Mesendoderm (in vitro differentiated cells): ENCODE measurements around the gene HSD17B4.
A peak's percentile ranks its signal among the peaks of the same experiment; 100 is the strongest.

ENCODE experiments used
- DNase-seq: peaks from one replicate; pipeline ENCODE4 v3.0.0; 2013
- H2AK5ac ChIP-seq: 2 replicates; pipeline ENCODE4 v1.6.1; 2013; ENCODE audit warnings: low read length, inconsistent platforms
- H2BK120ac ChIP-seq: 2 replicates; pipeline ENCODE4 v1.6.1; 2013; ENCODE audit warnings: low read depth, mild to moderate bottlenecking, low read length, moderate library complexity, mixed read lengths
- H2BK15ac ChIP-seq: replicated peaks from 2 replicates; pipeline ENCODE4 v1.6.1; 2013; ENCODE audit warnings: low read depth, mild to moderate bottlenecking, moderate library complexity
- H2BK5ac ChIP-seq: 2 replicates; pipeline ENCODE4 v1.6.1; 2013; ENCODE audit warnings: low read length, inconsistent platforms
- H3K18ac ChIP-seq: 2 replicates; pipeline ENCODE4 v1.6.1; 2013; ENCODE audit warnings: mild to moderate bottlenecking, low read length, mixed read lengths
- H3K23ac ChIP-seq: one replicate; pipeline ENCODE4 v1.6.1; 2013; ENCODE audit warnings: low read length
- H3K27ac ChIP-seq: 2 replicates; pipeline ENCODE4 v1.5.1; 2013; ENCODE audit warnings: low read depth, mild to moderate bottlenecking, inconsistent platforms, low read length, moderate library complexity
- H3K27me3 ChIP-seq: 2 replicates; pipeline ENCODE4 v1.6.1; 2013; ENCODE audit warnings: low read length, control low read depth, mild to moderate bottlenecking, inconsistent platforms; ENCODE audit not compliant: insufficient read depth, poor library complexity
- H3K36me3 ChIP-seq: 2 replicates; pipeline ENCODE4 v1.6.1; 2013; ENCODE audit warnings: low read length, inconsistent platforms; ENCODE audit not compliant: control insufficient read depth, insufficient read depth
- H3K4ac ChIP-seq: one replicate; pipeline ENCODE4 v1.6.1; 2013; ENCODE audit warnings: low read depth, mild to moderate bottlenecking, low read length, moderate library complexity
- H3K4me1 ChIP-seq: 2 replicates; pipeline ENCODE4 v1.6.1; 2013; ENCODE audit warnings: low read depth, low read length, inconsistent platforms; ENCODE audit not compliant: control insufficient read depth
- H3K4me2 ChIP-seq: 2 replicates; pipeline ENCODE4 v1.6.1; 2013; ENCODE audit warnings: low read length
- H3K4me3 ChIP-seq: 2 replicates; pipeline ENCODE4 v1.5.1; 2013; ENCODE audit warnings: mild to moderate bottlenecking, low read length
- H3K56ac ChIP-seq: one replicate; pipeline ENCODE4 v1.6.1; 2013; ENCODE audit warnings: low read length
- H3K79me1 ChIP-seq: 2 replicates; pipeline ENCODE4 v1.6.1; 2013; ENCODE audit warnings: low read length, inconsistent platforms
- H3K79me2 ChIP-seq: 2 replicates; pipeline ENCODE4 v1.6.1; 2013; ENCODE audit warnings: mild to moderate bottlenecking, low read length; ENCODE audit not compliant: control insufficient read depth, insufficient read depth
- H3K9ac ChIP-seq: 2 replicates; pipeline ENCODE4 v1.6.1; 2013; ENCODE audit warnings: low read length, inconsistent platforms
- H4K5ac ChIP-seq: one replicate; pipeline ENCODE4 v1.6.1; 2013; ENCODE audit warnings: low read length
- H4K8ac ChIP-seq: one replicate; pipeline ENCODE4 v1.6.1; 2013; ENCODE audit warnings: low read depth, mild to moderate bottlenecking, control low read depth, low read length, moderate library complexity
- WGBS: extraction: QIAGEN DNeasy Blood & Tissue Kit; methylation state at CpG from one replicate; pipeline ENCODE4 v1.1.7; 2013; ENCODE audit warnings: low lambda C conversion rate, missing lambda C conversion rate; ENCODE audit not compliant: insufficient coverage; ENCODE audit errors: extremely low coverage; 5-methylcytosine and 5-hydroxymethylcytosine counted together

Gene HSD17B4

DNA sequence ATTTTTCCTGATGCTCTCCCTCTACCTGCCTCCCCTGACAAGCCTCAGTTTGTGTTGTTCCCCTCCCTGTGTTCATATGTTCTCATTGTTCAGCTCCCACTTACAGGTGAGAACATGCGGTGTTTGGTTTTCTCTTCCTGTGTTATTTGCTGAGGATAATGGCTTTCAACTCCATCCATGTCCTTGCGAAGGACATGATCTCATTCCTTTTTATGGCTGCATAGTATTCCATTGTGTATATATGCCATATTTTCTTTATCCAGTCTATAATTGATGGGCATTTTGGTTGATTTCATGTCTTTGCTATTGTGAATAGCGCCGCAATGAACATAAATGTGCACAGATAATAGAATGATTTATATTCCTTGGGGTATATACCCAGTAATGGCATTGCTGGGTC is 99.5 kb downstream of the HSD17B4 start:
- Histone ChIP-seq H2AK5ac (no peak overlapping the region), H3K27ac (no peak overlapping the region), H3K4me1 (no peaks in the 10 kb centered on the region), H3K9ac (no peak overlapping the region), H3K18ac (no peak overlapping the region), H3K4ac (no peak overlapping the region), H2BK15ac (no peak overlapping the region), H2BK5ac (no peak overlapping the region), H2BK120ac (no peak overlapping the region), H4K8ac (no peak overlapping the region), H3K79me2 (no peaks in the 10 kb centered on the region), H4K5ac (no peak overlapping the region), H3K27me3 (no peaks in the 10 kb centered on the region), H3K4me2 (no peak overlapping the region), H3K56ac (no peak overlapping the region), H3K36me3 (no peaks in the 10 kb centered on the region), H3K79me1 (no peaks in the 10 kb centered on the region), H3K4me3 (no peak overlapping the region), H3K23ac (no peak overlapping the region)
- DNase-seq: no peak
- WGBS: no CpG with 5 or more reads among the region's 4 CpGs

DNA sequence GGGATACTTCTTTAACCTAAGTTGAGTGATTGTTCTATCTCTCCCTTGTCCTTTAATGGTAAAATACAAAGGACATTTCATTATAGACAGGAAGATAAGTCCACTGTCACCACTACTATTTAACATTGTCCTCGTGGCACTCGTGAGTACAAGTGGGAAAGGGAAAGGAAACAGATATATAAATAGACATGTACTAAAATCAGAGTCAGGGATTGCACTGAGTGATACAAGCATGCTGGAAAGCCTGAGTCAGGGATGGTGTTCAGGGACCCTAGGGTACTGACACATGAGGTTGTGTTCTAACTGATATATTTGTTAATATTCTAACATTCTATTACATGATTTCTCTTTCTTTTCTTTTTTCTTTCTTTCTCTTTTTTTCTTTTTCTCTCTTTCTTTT is 102.3 kb downstream of the HSD17B4 start:
- no CpG with 5 or more reads among the region's 2 CpGs for WGBS

GRCh38 chr5:119570910-119571309 is 118.6 kb downstream of the HSD17B4 start:
- Histone ChIP-seq H3K4ac (no peak overlapping the region), H2BK5ac (no peak overlapping the region), H3K56ac (no peak overlapping the region), H3K79me1 (no peaks in the 10 kb centered on the region), H3K9ac (no peak overlapping the region), H3K4me3 (no peak overlapping the region), H3K4me1 (no peaks in the 10 kb centered on the region), H3K36me3 (no peaks in the 10 kb centered on the region), H3K23ac (no peak overlapping the region), H2AK5ac (no peak overlapping the region), H3K4me2 (no peak overlapping the region), H3K27me3 (no peaks in the 10 kb centered on the region), H3K27ac (no peak overlapping the region), H2BK120ac (no peak overlapping the region), H3K18ac (no peak overlapping the region), H4K8ac (no peak overlapping the region), H4K5ac (no peak overlapping the region), H2BK15ac (no peak overlapping the region), H3K79me2 (no peaks in the 10 kb centered on the region)
- DNase-seq: no peak

More for the DNA sequence above, 102.3 kb downstream of the HSD17B4 start:
- no peak overlapping the region for H4K5ac ChIP-seq
- H3K23ac ChIP-seq: no peak overlapping the region
- H2BK5ac ChIP-seq: no peak overlapping the region
- H2BK15ac ChIP-seq: no peak overlapping the region
- H3K4me1 ChIP-seq: no peaks in the 10 kb centered on the region
- no peak overlapping the region for H3K27ac ChIP-seq
- H2AK5ac ChIP-seq: no peak overlapping the region
- H2BK120ac ChIP-seq: no peak overlapping the region
- no peaks in the 10 kb centered on the region for H3K36me3 ChIP-seq
- no peak overlapping the region for H3K4me3 ChIP-seq
- H3K4me2 ChIP-seq: no peak overlapping the region
- no peaks in the 10 kb centered on the region for H3K27me3 ChIP-seq
- no peak overlapping the region for H3K56ac ChIP-seq
- H4K8ac ChIP-seq: no peak overlapping the region
- no peak overlapping the region for H3K4ac ChIP-seq
- H3K79me2 ChIP-seq: no peaks in the 10 kb centered on the region
- DNase-seq: no peak
- no peaks in the 10 kb centered on the region for H3K79me1 ChIP-seq
- no peak overlapping the region for H3K9ac ChIP-seq
- H3K18ac ChIP-seq: no peak overlapping the region

DNA sequence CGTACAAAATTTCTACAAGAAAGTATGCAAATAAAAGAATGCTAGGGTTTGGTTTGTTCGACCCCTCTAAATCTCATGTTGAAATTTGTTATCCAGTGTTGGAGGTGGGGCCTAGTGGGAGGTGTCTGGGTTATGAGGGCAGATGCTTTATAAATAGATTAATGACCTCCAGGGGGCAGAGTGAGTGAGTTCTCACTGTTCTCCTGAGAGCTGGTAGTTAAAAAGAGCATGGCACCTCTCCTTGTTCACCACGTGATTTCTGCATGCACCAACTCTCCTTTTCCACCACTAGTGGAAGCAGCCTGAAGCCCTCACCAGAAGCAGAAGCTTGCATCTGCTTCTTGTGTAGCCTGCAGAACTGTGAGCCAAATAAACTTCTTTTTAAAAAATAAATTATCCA is 126.6 kb downstream of the HSD17B4 start:
- Histone ChIP-seq H2BK120ac (no peak overlapping the region), H3K4ac (peak overlapping the region; percentile 16), H3K27me3 (no peaks in the 10 kb centered on the region), H3K9ac (no peak overlapping the region), H3K79me2 (no peaks in the 10 kb centered on the region), H3K18ac (no peak overlapping the region), H2BK15ac (no peak overlapping the region), H4K5ac (no peak overlapping the region), H3K79me1 (no peaks in the 10 kb centered on the region), H3K56ac (no peak overlapping the region), H3K4me1 (peaks cover 4% of the 10 kb centered on the region), H2AK5ac (no peak overlapping the region), H3K27ac (no peak overlapping the region), H3K23ac (no peak overlapping the region), H4K8ac (no peak overlapping the region), H3K36me3 (no peaks in the 10 kb centered on the region), H2BK5ac (no peak overlapping the region), H3K4me3 (no peak overlapping the region), H3K4me2 (no peak overlapping the region)
- WGBS: no CpG with 5 or more reads among the region's 3 CpGs
- peak; percentile 87 for DNase-seq

DNA sequence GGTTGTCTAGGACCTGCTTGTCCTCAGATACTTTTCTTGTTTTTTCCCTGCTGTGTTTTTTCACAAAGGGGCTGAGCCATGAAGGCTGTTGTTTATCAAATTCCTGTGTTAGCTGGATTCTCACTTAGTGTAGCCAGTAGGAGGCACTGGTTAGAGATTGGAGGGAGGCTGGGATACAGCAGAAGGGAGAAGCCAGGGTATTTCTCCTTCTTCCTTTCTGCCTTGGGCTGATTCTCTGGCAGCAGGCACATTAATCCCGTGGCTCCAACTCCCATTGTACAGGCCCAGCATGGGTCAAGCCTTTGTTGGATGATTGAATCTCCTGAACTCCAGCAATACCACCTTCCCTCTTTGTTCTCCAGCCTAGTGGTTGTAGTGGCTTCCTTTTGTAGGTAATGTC is 130.7 kb downstream of the HSD17B4 start:
- Histone ChIP-seq H3K56ac (no peak overlapping the region), H3K27me3 (no peaks in the 10 kb centered on the region), H2BK5ac (no peak overlapping the region), H2BK15ac (no peak overlapping the region), H3K4me3 (no peak overlapping the region), H3K79me2 (no peaks in the 10 kb centered on the region), H4K5ac (no peak overlapping the region), H3K23ac (no peak overlapping the region), H3K36me3 (no peaks in the 10 kb centered on the region), H3K4me1 (peaks cover 7% of the 10 kb centered on the region), H3K4ac (no peak overlapping the region), H3K79me1 (no peaks in the 10 kb centered on the region), H3K18ac (no peak overlapping the region), H2BK120ac (no peak overlapping the region), H3K4me2 (no peak overlapping the region), H4K8ac (no peak overlapping the region), H2AK5ac (no peak overlapping the region), H3K27ac (no peak overlapping the region), H3K9ac (no peak overlapping the region)
- WGBS: no CpG with 5 or more reads among the region's 1 CpG
- DNase-seq: peak; percentile 93

DNA sequence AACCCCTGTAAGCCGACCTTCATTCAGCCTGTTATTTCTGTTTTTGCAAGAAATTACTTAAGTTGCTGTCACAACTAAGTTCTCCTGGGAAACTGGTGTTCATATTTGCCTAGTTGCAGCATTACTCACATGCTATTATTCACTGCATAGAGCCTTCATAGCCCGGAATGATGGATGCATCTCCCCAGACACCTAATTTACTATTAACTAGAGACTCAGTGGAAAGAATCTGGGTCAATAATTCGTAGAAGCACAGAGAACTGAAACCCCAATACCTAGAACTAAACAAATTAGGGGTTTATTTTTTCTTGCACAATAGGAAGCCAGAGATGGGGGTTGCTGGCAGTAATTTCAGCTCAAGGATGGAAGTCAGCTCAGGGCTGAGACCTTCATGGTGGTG is 131.4 kb downstream of the HSD17B4 start:
- Histone ChIP-seq H3K18ac (peak overlapping the region; percentile 82), H3K4me3 (no peak overlapping the region), H4K5ac (no peak overlapping the region), H3K23ac (no peak overlapping the region), H3K56ac (no peak overlapping the region), H2BK120ac (no peak overlapping the region), H2AK5ac (peak overlapping the region; percentile 78), H3K4me1 (peaks cover 7% of the 10 kb centered on the region), H3K36me3 (no peaks in the 10 kb centered on the region), H3K27ac (peak overlapping the region; percentile 34), H3K4me2 (no peak overlapping the region), H3K79me1 (no peaks in the 10 kb centered on the region), H3K79me2 (no peaks in the 10 kb centered on the region), H2BK5ac (no peak overlapping the region), H3K4ac (no peak overlapping the region), H2BK15ac (no peak overlapping the region), H3K9ac (no peak overlapping the region), H4K8ac (peak overlapping the region; percentile 39), H3K27me3 (no peaks in the 10 kb centered on the region)
- no peak for DNase-seq
- WGBS: no CpG with 5 or more reads among the region's 3 CpGs
